ENCODE results near the gene PDZRN3. TPM values are rescaled to one million over a fixed set of nuclear protein-coding genes. Genes with fewer than 3 reads are reported as not detected.

The PDZRN3 gene
- total and polyA plus RNA-seq, 2 experiments from 2014 or later: 7.5 to 14.0 TPM

DNA sequence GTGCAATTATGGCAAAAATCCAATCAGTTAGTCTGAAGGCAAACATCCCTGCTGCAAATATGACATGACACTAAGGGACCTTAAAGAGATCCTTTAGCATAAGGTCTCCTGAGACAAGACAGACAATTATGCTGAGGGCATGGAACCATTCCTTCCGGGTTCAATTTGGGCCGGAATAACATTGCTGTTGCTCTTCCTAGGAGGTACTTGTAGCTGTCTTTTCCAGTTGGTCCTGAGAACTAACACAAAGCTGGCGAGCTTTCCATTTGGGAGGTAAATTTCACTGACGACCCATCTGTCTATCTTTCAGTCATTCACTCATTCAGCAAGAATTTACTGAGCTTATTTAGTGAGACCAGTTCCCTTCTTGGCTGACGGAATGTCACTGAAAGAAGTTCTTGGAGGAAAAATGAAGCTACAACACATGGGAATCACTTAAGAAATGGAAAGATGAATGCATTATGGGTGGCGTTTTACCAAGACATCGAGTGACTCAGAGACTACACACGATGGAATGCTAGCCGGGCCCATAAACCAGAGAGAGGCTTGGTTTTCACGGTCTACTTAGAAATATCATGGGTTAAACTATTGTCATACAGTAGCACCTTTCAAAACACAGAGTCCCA lies 215.5 kb downstream of the PDZRN3 start:
- Mint-ChIP-seq H3K4me3 (no peak overlapping the region), H3K27ac (no peak overlapping the region), H3K27me3 (ENCODE audit: insufficient read depth, low read depth, poor library complexity) (no peaks in the 10 kb centered on the region), H3K9me3 (no peaks in the 10 kb centered on the region), H3K4me1 (peaks cover 9% of the 10 kb centered on the region), H3K36me3 (ENCODE audit: low read depth) (no peaks in the 10 kb centered on the region)
- Histone ChIP-seq H3K27me3 (ENCODE audit: insufficient read depth) (no peaks in the 10 kb centered on the region), H3K4me3 (no peak overlapping the region), H2AFZ (no peak overlapping the region), H3F3A (replicated peaks; ENCODE audit: low read depth) (no peaks in the 10 kb centered on the region), H3K4me2 (no peak overlapping the region), H4K20me1 (replicated peaks; ENCODE audit: insufficient read depth) (no peaks in the 10 kb centered on the region), H3K9me2 (ENCODE audit: insufficient read depth) (no peaks in the 10 kb centered on the region), H3K4me1 (ENCODE audit: insufficient read depth) (peaks cover 11% of the 10 kb centered on the region), H3K36me3 (ENCODE audit: insufficient read depth) (no peaks in the 10 kb centered on the region), H3K79me2 (replicated peaks; ENCODE audit: insufficient read depth) (no peaks in the 10 kb centered on the region), H3K27ac (ENCODE audit: low read depth) (no peak overlapping the region)
- TF ChIP-seq EZH2 (IDR thresholded peaks at IDR 0.05; ENCODE audit: low read depth, unreplicated experiment) (no peak), POLR2AphosphoS5 (IDR thresholded peaks at IDR 0.05; ENCODE audit: low read depth) (no peak), ZNF331 (CRISPR knock-in tag; IDR thresholded peaks at IDR 0.05; ENCODE audit: low read depth) (no peak), NANOG (IDR thresholded peaks at IDR 0.05; ENCODE audit: borderline replicate concordance) (no peak), JUNB (IDR thresholded peaks at IDR 0.05; ENCODE audit: unreplicated experiment) (no peak), STAT1 (IDR thresholded peaks at IDR 0.05; ENCODE audit: unreplicated experiment) (no peak), EZH2phosphoT487 (IDR thresholded peaks at IDR 0.05; ENCODE audit: unreplicated experiment) (no peak)
- TF ChIP-seq, protein P1, sequence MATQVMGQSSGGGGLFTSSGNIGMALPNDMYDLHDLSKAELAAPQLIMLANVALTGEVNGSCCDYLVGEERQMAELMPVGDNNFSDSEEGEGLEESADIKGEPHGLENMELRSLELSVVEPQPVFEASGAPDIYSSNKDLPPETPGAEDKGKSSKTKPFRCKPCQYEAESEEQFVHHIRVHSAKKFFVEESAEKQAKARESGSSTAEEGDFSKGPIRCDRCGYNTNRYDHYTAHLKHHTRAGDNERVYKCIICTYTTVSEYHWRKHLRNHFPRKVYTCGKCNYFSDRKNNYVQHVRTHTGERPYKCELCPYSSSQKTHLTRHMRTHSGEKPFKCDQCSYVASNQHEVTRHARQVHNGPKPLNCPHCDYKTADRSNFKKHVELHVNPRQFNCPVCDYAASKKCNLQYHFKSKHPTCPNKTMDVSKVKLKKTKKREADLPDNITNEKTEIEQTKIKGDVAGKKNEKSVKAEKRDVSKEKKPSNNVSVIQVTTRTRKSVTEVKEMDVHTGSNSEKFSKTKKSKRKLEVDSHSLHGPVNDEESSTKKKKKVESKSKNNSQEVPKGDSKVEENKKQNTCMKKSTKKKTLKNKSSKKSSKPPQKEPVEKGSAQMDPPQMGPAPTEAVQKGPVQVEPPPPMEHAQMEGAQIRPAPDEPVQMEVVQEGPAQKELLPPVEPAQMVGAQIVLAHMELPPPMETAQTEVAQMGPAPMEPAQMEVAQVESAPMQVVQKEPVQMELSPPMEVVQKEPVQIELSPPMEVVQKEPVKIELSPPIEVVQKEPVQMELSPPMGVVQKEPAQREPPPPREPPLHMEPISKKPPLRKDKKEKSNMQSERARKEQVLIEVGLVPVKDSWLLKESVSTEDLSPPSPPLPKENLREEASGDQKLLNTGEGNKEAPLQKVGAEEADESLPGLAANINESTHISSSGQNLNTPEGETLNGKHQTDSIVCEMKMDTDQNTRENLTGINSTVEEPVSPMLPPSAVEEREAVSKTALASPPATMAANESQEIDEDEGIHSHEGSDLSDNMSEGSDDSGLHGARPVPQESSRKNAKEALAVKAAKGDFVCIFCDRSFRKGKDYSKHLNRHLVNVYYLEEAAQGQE (IDR thresholded peaks at IDR 0.05; ENCODE audit: unreplicated experiment): no peak
- TF ChIP-seq, protein P2, sequence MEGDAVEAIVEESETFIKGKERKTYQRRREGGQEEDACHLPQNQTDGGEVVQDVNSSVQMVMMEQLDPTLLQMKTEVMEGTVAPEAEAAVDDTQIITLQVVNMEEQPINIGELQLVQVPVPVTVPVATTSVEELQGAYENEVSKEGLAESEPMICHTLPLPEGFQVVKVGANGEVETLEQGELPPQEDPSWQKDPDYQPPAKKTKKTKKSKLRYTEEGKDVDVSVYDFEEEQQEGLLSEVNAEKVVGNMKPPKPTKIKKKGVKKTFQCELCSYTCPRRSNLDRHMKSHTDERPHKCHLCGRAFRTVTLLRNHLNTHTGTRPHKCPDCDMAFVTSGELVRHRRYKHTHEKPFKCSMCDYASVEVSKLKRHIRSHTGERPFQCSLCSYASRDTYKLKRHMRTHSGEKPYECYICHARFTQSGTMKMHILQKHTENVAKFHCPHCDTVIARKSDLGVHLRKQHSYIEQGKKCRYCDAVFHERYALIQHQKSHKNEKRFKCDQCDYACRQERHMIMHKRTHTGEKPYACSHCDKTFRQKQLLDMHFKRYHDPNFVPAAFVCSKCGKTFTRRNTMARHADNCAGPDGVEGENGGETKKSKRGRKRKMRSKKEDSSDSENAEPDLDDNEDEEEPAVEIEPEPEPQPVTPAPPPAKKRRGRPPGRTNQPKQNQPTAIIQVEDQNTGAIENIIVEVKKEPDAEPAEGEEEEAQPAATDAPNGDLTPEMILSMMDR (conservative IDR thresholded peaks at IDR 0.05; ENCODE audit: low read depth in 2 of 2): no peak
- TF ChIP-seq, protein P3, sequence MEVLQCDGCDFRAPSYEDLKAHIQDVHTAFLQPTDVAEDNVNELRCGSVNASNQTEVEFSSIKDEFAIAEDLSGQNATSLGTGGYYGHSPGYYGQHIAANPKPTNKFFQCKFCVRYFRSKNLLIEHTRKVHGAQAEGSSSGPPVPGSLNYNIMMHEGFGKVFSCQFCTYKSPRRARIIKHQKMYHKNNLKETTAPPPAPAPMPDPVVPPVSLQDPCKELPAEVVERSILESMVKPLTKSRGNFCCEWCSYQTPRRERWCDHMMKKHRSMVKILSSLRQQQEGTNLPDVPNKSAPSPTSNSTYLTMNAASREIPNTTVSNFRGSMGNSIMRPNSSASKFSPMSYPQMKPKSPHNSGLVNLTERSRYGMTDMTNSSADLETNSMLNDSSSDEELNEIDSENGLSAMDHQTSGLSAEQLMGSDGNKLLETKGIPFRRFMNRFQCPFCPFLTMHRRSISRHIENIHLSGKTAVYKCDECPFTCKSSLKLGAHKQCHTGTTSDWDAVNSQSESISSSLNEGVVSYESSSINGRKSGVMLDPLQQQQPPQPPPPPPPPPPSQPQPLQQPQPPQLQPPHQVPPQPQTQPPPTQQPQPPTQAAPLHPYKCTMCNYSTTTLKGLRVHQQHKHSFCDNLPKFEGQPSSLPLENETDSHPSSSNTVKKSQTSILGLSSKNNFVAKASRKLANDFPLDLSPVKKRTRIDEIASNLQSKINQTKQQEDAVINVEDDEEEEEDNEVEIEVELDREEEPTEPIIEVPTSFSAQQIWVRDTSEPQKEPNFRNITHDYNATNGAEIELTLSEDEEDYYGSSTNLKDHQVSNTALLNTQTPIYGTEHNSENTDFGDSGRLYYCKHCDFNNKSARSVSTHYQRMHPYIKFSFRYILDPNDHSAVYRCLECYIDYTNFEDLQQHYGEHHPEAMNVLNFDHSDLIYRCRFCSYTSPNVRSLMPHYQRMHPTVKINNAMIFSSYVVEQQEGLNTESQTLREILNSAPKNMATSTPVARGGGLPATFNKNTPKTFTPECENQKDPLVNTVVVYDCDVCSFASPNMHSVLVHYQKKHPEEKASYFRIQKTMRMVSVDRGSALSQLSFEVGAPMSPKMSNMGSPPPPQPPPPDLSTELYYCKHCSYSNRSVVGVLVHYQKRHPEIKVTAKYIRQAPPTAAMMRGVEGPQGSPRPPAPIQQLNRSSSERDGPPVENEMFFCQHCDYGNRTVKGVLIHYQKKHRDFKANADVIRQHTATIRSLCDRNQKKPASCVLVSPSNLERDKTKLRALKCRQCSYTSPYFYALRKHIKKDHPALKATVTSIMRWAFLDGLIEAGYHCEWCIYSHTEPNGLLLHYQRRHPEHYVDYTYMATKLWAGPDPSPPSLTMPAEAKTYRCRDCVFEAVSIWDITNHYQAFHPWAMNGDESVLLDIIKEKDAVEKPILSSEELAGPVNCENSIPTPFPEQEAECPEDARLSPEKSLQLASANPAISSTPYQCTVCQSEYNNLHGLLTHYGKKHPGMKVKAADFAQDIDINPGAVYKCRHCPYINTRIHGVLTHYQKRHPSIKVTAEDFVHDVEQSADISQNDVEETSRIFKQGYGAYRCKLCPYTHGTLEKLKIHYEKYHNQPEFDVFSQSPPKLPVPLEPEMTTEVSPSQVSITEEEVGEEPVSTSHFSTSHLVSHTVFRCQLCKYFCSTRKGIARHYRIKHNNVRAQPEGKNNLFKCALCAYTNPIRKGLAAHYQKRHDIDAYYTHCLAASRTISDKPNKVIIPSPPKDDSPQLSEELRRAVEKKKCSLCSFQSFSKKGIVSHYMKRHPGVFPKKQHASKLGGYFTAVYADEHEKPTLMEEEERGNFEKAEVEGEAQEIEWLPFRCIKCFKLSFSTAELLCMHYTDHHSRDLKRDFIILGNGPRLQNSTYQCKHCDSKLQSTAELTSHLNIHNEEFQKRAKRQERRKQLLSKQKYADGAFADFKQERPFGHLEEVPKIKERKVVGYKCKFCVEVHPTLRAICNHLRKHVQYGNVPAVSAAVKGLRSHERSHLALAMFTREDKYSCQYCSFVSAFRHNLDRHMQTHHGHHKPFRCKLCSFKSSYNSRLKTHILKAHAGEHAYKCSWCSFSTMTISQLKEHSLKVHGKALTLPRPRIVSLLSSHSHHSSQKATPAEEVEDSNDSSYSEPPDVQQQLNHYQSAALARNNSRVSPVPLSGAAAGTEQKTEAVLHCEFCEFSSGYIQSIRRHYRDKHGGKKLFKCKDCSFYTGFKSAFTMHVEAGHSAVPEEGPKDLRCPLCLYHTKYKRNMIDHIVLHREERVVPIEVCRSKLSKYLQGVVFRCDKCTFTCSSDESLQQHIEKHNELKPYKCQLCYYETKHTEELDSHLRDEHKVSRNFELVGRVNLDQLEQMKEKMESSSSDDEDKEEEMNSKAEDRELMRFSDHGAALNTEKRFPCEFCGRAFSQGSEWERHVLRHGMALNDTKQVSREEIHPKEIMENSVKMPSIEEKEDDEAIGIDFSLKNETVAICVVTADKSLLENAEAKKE (CRISPR knock-in tag; IDR thresholded peaks at IDR 0.05): no peak
- DNase-seq (ENCODE audit: low spot score) (no peak), ATAC-seq (no peak)
